Erythroblast (primary cell): ENCODE measurements around the gene GOT1.

Source experiments
- DNase-seq, 2 experiments: peaks; one replicate each; lab custom pipeline; 2025; lab: John Stamatoyannopoulos, UW
- GATA1 ChIP-seq: IDR thresholded peaks from 2 replicates; pipeline ENCODE4 v1.6.1; 2011; ENCODE audit warnings: low read depth, mild to moderate bottlenecking, control low read depth, low read length, moderate library complexity
- POLR2A ChIP-seq: IDR thresholded peaks from 2 replicates; pipeline ENCODE4 v1.6.1; 2011; ENCODE audit warnings: mild to moderate bottlenecking, low read length

Gene GOT1

GRCh38 chr10:99372546-99373271, 57.7 kb downstream of the GOT1 start:
- DNase-seq = no peak
- TF ChIP-seq POLR2A (no peak), GATA1 (no peak)

- TF ChIP-seq GATA1 (no peak), POLR2A (no peak)
- DNase-seq = peak in 1 of 2 experiments; percentile 11
Measured at GRCh38 chr10:99370993-99371392, 59.4 kb downstream of the GOT1 start.

DNA sequence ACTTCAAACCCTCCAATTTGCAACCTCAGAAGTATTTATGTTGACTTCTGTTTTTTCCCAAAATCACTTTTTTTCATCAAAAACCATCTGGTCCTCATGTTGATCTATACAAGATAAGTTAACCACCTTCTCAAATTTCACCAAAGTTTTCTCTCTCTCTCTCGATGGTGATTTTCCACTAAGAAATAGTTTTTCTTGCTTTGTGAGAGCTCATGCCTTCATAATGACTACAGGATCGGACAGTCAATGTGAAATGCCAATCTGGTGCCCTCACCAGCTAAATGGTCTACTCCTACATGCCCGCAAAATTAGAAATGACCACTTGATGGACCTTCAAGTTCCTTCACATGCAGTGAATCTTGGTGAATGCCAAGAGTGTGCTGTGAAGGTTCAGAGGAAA, 60.9 kb downstream of the GOT1 start:
- TF ChIP-seq GATA1 = no peak
- TF ChIP-seq POLR2A = no peak
- DNase-seq = no peak

DNA sequence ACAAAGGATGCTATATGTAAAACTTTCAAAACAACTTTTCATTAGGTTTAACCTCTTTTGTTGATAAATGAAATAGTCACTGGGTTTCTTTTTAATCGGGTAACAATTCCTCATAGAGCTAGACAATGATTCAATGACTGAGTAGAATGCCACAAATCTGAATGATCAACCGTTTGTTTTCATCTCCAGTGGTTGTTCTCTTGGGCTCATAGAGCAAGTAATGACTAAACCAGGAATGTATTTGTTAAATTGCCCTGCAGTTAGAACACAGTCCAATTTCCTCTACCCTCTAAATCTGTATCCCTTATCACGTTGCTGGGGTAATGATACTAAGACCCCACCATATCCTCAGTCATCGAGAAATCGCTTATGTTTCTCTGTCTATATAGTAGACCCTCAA, 61.3 kb downstream of the GOT1 start:
- DNase-seq = no peak
- TF ChIP-seq POLR2A (no peak), GATA1 (no peak)

DNA sequence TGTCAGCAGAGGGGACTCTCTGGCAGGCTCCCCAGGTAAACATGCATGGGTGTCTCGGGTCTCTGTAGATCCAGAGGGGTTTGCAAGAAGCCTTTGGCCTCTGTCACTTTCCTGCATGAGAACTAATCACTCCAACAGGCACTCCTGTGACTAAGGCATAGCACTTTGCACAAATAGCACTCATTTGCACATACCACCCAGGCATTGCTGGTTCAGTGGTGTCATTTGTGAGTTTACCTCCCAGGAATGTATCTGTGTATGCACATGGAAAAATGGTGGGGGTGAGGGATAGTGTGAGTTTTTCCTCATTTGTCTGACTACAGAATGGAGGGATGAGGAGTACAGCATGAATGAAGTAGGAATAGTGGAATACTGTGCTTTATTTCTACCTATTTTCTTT, 61.8 kb downstream of the GOT1 start:
- no peak for DNase-seq

DNA sequence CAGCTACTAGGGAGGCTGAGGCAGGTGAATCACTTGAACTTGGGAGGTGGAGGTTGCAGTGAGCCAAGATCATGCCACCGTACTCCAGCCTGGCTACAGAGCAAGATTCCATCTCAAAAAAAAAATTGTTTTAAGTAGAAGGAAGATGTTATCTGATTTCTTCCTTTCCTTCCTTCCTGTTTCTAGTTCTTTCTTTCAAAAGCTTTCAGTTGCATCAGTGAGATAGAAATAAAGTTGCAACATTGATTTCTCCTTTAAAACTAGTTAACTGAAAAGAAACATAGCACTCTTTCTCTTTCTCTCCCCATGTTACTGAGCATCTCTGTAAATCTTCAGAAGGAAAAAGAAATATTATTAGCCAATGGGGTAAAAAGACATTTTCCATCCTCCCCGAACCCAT, 63.8 kb downstream of the GOT1 start:
- TF ChIP-seq GATA1 = no peak
- TF ChIP-seq POLR2A = no peak
- no peak for DNase-seq

More for the DNA sequence above, 61.8 kb downstream of the GOT1 start:
- TF ChIP-seq POLR2A (no peak), GATA1 (no peak)

GRCh38 chr10:99365736-99366135, 64.7 kb downstream of the GOT1 start:
- no peak for DNase-seq
- TF ChIP-seq POLR2A = no peak
- TF ChIP-seq GATA1 = no peak

- TF ChIP-seq POLR2A (no peak), GATA1 (no peak)
- DNase-seq = no peak
Measured at GRCh38 chr10:99365311-99365710, 65.1 kb downstream of the GOT1 start.

GRCh38 chr10:99364125-99364524, 66.3 kb downstream of the GOT1 start:
- TF ChIP-seq GATA1 (no peak), POLR2A (no peak)
- DNase-seq = no peak

DNA sequence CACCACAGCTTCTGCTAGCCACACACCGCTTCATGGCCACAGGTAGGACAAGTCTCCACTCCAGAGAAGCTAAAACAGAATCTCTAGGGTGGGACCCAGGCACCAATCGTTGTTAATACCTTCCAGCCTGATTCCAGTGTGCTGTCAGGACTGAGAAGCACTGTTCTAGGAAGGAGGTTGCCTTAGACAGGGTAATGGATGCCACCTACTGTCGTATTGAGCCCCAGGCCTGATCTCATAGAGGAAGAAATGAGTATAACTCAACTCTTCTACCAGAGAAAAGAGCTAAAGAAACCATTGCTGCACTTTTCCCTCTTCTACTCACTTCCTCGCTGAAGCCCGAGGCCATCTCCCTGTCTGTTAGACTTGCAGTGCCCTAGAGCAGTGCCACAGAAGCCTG, 69.5 kb downstream of the GOT1 start:
- no peak for TF ChIP-seq POLR2A
- no peak for TF ChIP-seq GATA1
- DNase-seq = no peak

DNA sequence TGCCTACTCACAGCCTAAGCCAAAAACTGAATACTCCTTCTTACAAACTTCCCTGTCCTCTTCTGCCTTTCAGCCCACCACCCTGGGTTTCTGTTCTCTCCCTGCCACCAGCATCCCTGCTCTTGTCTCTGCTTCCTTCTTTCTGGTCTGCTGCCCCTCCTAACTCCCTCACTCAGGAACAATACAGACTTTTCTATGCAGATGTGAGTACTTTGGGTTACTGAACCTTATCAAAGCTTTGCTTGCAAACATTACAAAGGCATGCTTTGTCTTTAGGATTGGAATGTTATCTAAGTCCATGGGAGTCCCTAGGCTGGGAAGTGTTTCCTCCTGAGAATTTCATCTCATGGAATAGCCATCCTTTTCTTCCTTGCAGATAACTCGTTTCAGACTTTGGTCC, 72.3 kb downstream of the GOT1 start:
- DNase-seq = no peak
- TF ChIP-seq POLR2A = no peak
- no peak for TF ChIP-seq GATA1

- DNase-seq = no peak
- TF ChIP-seq GATA1 (no peak), POLR2A (no peak)
Measured at GRCh38 chr10:99357691-99358090, 72.7 kb downstream of the GOT1 start.

GRCh38 chr10:99353182-99353581, 77.2 kb downstream of the GOT1 start:
- no peak for DNase-seq
- no peak for TF ChIP-seq POLR2A
- TF ChIP-seq GATA1 = no peak

GRCh38 chr10:99347672-99348071, 82.8 kb downstream of the GOT1 start:
- TF ChIP-seq POLR2A = no peak
- no peak for TF ChIP-seq GATA1
- DNase-seq = no peak
